IPS-18c (cell line): ENCODE measurements around the gene UTS2R.
"Not testable (repeated sequence)": the region's sequence is repeated elsewhere in the genome, so short reads cannot be mapped to it uniquely, and the experiment has no call there.

Source experiments
- H3K4me3 ChIP-seq: 2 replicates; pipeline ENCODE4 v1.7.0; 2013; ENCODE audit warnings: low read depth, mild to moderate bottlenecking, low read length, moderate library complexity; ENCODE audit not compliant: insufficient read depth
- H3K9me3 ChIP-seq: one replicate; pipeline ENCODE4 v1.6.1; 2013; ENCODE audit warnings: mild to moderate bottlenecking, low read length, moderate library complexity; ENCODE audit not compliant: control insufficient read depth, insufficient read depth

The UTS2R gene

DNA sequence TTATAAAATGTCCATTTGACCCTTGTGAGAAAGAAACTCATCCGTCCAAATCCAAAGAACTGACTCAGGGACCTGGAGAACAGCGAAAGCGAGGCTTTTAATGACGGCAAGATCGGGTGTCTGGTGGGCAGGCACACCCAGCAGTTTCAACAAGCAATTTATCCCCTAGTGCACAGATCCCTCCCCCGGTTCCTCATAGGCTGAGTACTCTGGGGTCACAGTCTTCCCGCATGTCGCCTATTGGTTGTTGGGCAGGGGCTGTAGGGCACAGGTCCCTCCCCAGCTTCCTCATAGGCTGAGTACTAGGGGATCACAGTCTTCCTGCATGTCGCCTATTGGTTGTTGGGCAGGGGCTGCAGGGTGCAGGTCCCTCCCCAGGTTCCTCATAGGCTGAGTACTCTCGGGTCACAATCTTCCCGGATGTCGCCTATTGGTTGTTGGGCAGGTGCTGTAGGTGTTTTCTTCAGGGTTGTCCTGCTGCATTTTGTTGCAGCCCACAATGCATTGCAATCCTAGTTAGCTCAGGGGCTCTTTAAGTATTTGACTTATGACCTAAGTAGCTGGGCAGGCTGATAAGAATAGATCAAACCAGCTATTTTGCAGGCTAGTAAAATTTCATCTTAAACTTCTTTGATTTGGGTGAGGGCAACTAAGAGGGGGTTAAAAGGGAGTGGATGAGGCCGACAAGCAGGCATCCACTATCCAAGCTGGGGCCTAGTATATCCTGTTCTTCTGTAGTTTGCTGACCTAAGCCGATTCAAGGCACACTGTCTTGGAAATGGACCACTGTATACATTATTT is 3.6 kb upstream of the UTS2R start:
- no peaks in the 10 kb centered on the region for H3K9me3 ChIP-seq
- no peak overlapping the region for H3K4me3 ChIP-seq

- H3K9me3 ChIP-seq: no peaks in the 10 kb centered on the region
- no peak overlapping the region for H3K4me3 ChIP-seq
These were observed 2.4 kb upstream of the UTS2R start for GRCh38 chr17:82369211-82369610.

GRCh38 chr17:82370471-82371332 is 863 bp upstream of the UTS2R start:
- Histone ChIP-seq H3K4me3 (0 out of 2 replicates have a peak overlapping the region, but pooled peaks have one; percentile 47), H3K9me3 (no peaks in the 10 kb centered on the region)

DNA sequence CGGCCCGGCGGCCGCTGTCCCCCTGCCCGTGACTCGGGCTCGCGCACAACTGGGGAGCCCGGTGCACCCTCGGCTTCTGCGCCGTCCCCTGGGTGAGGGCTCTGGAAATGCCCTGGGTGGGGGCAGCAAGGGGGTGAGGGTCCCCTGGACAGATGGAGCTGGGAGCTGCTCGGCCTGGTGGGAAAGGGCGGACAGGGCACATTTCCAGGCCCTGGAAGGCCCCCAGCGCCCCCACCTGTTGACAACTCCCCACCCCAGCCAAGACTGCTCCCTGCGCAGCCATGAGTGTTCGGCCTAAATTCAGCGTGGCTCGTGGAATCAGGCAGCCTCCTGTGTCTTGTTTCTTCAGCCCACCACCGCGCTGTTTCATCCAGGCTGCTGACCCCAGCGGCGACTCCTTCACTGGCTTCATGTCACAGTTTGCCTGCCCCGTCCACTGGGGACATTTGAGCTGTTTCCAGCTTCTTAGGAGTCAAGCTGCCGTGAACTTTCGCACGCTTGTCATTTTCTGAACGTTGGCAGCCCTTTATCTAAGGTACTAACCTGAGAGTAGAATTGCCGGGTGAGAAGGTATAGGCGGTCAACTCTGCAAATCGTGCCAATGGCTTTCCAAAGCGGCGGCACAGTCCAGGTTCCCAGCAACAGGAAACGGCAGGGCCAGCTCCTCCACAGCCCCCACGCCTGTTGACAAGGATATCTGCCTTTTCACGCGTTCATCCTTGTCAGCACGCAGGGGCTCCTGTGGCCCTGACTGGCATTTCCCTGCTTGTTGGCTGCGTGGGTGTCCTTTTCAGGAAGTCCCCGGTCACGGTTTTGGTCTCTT is 895 bp downstream of the UTS2R start:
- H3K4me3 ChIP-seq: peak overlapping the region; percentile 47; the same call in 1 of the 2 replicates
- peaks cover 2% of the 10 kb centered on the region for H3K9me3 ChIP-seq

- H3K4me3 ChIP-seq: not testable (repeated sequence)
These were observed 1.5 kb downstream of the UTS2R start for GRCh38 chr17:82373072-82373452.

GRCh38 chr17:82373731-82374625 is 2.4 kb downstream of the UTS2R start:
- H3K4me3 ChIP-seq: no peak overlapping the region
- H3K9me3 ChIP-seq: peaks cover 2% of the 10 kb centered on the region

More at GRCh38 chr17:82373072-82373452, 1.5 kb downstream of the UTS2R start:
- not testable (repeated sequence) for H3K9me3 ChIP-seq

- H3K9me3 ChIP-seq: peaks cover 2% of the 10 kb centered on the region
- no peak overlapping the region for H3K4me3 ChIP-seq
These were observed 3.2 kb downstream of the UTS2R start for GRCh38 chr17:82374626-82375331.

DNA sequence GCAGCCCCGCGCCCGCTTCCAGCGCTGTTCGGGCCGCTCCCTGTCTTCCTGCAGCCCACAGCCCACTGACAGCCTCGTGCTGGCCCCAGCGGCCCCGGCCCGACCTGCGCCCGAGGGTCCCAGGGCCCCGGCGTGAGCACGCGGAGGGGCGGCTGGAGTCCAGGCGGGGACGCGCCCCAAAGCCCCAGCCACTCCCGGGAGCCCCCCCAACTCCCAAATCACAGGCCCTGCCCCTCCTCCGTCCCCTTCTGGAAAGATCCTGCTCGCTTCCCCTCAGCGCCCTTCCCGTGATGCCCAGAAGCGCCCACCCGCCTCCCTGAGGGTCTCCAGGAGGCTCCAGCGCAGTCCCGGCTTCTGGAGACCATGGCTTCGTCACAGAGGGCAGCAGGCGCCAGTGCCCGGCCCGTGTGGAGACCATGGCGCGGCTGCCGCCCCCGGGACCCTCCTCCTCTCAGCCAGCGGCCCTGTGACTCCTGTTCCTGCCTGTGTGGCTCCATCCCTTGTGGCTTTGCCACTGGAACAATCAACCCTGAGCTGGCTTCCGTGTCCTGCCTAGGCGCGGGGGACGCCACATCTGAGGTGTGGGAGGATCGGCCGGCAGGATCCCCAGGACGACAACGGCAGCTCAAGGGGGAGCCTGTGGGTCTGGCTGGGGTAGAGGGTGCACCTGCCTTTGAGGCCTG is 3.9 kb downstream of the UTS2R start:
- peaks cover 2% of the 10 kb centered on the region for H3K9me3 ChIP-seq
- H3K4me3 ChIP-seq: no peak overlapping the region

DNA sequence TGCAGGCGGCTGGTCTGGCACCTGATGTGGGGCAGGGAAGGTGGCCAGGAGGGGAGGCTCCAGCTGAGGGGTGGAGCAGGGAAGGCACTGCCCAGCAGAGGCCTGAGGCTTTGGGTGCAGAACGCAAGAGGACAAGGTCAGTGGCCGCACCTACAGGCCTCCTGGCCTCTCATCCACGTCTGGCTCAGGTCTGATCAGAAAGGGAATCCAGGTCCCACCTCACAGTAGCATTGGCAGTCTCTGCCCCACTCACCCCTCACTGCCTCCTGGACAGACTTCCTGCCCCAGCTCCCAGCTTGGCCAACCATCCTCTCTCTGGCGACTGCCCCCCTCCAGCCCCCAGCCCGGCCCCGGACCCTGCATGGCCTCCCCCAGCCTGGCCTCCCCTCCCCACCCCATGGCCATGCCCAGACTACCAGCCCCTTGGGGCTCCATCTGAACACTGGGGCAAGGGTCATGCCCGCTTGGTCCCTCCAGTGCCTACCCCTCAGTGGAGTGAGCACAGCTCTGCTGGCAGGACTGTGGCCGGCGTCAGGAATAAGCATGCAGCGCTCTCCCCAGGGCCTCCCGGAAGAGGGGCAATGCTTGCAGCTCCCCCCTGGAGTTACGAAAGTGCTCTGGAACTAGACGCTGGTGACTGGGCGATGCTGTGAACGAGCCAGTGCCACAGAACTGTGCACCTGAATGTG is 4.6 kb downstream of the UTS2R start:
- peaks cover 2% of the 10 kb centered on the region for H3K9me3 ChIP-seq
- H3K4me3 ChIP-seq: no peak overlapping the region

DNA sequence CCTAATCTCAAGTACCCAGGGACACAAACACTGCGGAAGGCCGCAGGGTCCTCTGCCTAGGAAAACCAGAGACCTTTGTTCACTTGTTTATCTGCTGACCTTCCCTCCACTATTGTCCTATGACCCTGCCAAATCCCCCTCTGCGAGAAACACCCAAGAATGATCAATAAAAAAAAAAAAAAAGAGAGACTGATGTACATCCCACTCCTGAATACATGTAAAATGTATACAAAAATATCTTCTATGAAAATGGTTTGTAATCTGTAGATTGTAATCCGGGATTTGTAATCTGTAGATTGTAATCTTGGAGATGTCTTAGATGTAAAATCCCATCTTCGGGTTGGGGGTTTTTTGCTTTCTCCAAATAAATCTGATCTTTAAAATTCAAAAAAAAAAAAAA is 5.7 kb downstream of the UTS2R start:
- not testable (repeated sequence) for H3K4me3 ChIP-seq, H3K9me3 ChIP-seq

- peaks cover 2% of the 10 kb centered on the region for H3K9me3 ChIP-seq
- no peak overlapping the region for H3K4me3 ChIP-seq
These were observed 6.6 kb downstream of the UTS2R start for GRCh38 chr17:82377924-82378740.

- no peak overlapping the region for H3K4me3 ChIP-seq
- peaks cover 2% of the 10 kb centered on the region for H3K9me3 ChIP-seq
These were observed 7.1 kb downstream of the UTS2R start for GRCh38 chr17:82378741-82379021.

DNA sequence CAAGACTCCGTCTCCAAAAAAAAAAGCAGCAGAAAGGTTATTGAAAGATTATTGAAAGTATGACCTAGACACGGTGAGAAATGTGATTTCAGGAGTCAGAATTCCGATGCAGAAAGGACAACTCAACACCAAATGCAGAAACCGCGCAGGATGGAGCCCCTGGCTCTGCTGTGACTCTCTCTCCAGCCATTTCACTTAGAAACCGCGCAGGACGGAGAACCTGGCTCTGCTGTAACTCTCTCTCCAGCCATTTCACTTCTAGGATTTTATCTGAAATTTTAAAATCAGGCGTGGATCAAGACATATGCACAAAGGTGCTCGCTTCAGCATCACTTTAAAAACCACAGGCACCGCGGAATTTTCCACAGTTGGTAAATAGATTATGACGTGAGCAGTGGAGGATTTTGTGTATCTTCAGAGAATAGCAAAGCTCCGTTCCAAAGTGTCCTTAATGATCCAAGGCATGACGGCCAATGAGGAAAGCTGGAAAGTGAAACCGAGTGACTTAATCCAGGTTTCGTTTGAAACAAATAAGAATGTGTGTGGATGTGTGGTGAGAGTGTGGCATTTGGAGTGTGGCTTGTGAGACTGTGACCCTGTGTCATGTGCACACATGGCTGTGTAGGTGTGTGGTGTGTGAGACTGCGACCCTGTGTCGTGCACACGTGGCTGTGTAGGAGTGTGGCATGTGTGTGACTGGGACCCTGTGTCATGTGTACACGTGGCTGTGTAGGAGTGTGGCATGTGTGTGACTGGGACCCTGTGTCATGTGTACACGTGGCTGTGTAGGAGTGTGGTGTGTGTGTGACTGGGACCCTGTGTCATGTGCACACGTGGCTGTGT is 9.5 kb downstream of the UTS2R start:
- Histone ChIP-seq H3K4me3 (no peak overlapping the region), H3K9me3 (no peaks in the 10 kb centered on the region)

DNA sequence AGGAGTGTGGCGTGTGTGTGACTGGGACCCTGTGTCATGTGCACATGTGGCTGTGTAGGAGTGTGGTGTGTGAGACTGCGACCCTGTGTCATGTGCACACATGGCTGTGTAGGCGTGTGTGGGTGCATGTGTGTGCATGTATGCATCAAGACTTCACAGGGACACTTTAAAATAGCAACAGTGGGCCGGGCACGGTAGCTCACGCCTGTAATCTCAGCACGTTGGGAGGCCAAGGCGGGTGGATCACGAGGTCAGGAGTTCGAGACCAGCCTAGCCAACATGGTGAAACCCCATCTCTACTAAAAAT is 10.1 kb downstream of the UTS2R start:
- H3K9me3 ChIP-seq, H3K4me3 ChIP-seq: not testable (repeated sequence)
